Kidney tubule cell (primary cell): ENCODE data around the gene MBTPS1.

Experiments used
- DNase-seq: peaks from one replicate; pipeline ENCODE4 v3.0.0-alpha.2; 2018; ENCODE audit warnings: low spot score

Gene MBTPS1

GRCh38 chr16:84074721-84075120 is 42.0 kb downstream of the MBTPS1 start:
- no peak for DNase-seq

GRCh38 chr16:84072014-84072413 is 44.7 kb downstream of the MBTPS1 start:
- no peak for DNase-seq

GRCh38 chr16:84071121-84071520 is 45.6 kb downstream of the MBTPS1 start:
- DNase-seq = no peak

DNA sequence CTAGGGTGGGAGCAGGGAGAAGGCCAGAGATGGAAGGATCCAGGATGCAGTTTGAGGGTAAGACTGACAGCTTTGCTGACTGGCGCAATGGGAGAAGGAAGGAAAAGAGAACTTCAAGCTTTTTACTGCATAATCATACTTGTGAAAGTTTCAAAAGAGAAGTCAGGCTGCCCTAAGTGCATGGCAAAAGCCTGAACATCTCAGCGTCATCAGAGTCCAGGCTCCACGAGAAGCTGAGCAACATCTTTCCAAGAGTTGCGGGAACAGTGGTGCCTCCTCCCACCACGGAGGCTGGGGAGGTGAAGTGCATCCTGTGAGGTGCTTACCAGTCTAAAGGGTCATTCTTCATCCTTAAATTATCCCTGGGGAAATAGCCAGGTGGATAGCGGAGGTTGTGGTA is 47.2 kb downstream of the MBTPS1 start:
- DNase-seq = no peak

GRCh38 chr16:84068783-84069462 is 47.8 kb downstream of the MBTPS1 start:
- DNase-seq = no peak

DNA sequence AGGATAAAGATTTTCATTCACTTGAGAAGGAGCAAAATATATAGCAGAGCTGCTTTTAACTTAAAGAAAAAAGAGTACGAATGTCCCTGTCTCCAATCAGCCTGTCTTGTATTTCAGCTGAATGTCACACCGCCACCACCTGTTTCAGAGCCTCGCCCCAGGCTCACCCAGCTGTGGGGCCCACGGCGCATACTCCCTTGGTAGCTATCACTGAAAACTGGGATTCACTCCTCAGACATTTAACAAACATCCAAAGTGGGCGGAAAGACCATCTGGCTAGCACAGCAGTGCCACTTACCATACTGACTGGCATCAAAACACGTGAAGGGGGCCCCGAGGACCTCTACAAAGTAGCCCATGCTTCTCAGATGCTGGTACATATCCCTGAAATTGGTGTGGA is 48.7 kb downstream of the MBTPS1 start:
- no peak for DNase-seq

- no peak for DNase-seq
Observed at GRCh38 chr16:84067640-84068039, 49.1 kb downstream of the MBTPS1 start.

GRCh38 chr16:84065536-84066132 is 51.1 kb downstream of the MBTPS1 start:
- peak; percentile 60 for DNase-seq

GRCh38 chr16:84063980-84064379 is 52.8 kb downstream of the MBTPS1 start:
- no peak for DNase-seq

DNA sequence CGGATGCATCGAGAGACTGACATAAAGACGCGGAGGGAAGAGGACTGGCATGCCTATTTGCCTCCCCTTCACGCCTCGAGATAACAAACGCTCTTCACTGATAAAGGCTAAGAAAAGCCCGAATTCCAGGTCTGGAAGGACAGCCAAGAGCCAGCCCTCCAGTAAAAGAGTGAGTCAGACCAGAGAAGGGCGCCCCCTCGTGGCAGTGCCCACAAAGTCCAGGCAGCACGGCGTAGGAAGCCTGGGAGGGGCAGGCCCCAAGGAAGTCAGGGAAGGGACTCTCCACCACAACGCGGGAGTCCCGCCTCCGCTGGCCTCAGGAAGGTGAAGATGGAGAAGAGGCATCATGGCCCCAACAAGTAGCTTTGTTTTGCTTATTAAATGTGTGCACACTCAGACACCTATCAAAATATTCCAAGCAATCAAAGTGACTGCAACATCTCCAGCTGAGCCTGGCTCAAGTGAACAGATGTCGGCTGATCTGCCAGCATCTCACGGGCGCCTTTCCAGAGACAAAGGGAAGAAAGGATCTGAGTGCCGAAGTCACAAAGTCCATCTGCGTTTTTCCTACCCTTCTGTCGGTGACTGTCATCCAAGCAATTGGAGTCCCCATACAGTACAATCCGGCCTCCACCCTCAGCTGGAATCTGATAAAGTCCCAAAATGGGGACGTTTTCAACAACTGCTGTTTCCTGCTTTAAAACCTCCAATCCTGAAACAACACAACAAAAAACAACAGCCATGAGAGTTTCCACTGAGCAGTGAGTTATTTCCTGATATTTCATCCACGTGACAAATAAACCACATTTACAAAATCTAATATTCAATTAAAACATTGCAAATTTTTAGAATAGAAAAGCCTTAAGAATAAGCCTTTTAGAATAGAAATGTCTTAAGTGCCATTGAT is 53.8 kb downstream of the MBTPS1 start:
- DNase-seq = peak; percentile 77

- no peak for DNase-seq
Observed at GRCh38 chr16:84061236-84061819, 55.4 kb downstream of the MBTPS1 start.

GRCh38 chr16:84059946-84060901 is 56.5 kb downstream of the MBTPS1 start:
- DNase-seq = no peak

DNA sequence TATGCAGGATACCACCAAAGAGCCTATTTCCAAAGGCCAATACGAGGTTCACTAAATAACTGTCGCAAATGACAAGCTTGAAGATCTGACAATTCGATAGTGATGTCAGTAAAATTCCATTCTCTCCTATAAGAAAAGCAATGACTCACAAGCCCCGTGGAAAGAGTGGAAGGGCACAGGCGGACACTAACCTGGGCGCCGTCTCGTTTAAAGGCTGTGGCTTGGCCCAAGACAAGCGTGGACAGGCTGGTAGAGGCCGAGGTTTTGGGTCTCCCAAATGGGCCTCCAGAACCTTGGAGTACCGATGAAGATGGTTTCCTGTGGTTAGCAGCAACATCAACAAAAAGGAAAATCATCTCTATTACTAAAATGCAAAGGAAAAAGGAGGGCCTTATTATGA is 57.6 kb downstream of the MBTPS1 start:
- no peak for DNase-seq

DNA sequence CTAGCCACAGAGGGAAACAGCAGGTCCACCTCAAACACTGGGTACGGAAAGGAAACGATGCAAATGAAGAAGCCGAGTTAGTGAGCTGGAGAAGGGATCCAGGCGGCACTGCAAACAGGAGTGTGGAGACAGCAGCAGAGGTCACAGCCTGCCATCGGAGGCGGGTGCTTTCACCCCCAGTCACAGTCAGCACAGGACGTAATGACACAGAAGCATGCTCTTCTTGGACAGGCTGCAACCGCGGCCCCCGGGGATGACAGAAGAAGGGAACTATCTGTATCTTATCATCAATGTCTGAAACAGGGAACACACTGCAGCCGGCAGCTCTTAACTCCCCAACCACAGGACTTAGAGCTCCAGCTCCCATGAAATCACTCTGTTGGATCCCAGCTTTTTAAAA is 58.1 kb downstream of the MBTPS1 start:
- DNase-seq = no peak

- no peak for DNase-seq
Observed at GRCh38 chr16:84058211-84058610, 58.5 kb downstream of the MBTPS1 start.

- DNase-seq = no peak
Observed at GRCh38 chr16:84056933-84057332, 59.8 kb downstream of the MBTPS1 start.

GRCh38 chr16:84055801-84056634 is 60.7 kb downstream of the MBTPS1 start:
- DNase-seq = no peak

GRCh38 chr16:84055366-84055765 is 61.4 kb downstream of the MBTPS1 start:
- DNase-seq = no peak

DNA sequence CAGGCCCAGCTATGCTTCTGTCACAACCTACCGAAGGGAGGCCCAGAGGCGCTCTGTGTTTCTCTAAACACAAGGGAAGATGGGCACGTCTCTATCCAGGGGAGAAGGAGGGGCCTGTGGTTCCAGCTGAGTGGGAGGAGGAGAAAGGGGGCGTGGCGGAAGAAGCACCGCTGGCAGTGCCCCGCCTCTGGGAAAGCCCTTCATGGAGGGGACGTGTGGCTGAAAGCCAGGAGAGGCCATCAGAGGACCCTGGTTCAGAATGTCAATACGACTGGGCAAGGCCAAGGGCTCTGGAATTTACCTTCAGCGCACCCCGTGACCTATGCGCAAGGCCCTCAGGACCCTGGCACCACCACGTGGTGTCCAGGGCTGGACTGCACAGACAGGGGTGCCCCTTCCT is 61.8 kb downstream of the MBTPS1 start:
- no peak for DNase-seq

DNA sequence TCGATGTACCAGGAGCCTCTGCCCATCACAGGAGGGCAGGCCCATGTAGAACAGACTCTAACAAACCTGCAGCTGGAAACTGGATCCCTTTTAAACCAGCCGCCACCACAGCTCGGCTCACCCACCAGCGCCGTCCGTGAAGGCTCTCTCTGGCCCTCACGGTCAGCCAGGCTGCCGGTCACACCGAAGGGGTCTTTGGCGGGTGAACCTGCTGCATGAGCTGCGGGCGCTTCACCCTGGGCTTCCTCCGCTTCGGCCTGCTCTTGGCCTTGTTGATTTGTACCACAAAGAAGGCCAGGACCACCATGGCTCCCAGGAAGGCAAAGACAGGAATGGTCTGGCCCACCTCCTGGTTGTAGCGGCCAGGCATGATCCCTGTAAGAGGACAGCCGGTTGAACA is 62.5 kb downstream of the MBTPS1 start:
- no peak for DNase-seq

DNA sequence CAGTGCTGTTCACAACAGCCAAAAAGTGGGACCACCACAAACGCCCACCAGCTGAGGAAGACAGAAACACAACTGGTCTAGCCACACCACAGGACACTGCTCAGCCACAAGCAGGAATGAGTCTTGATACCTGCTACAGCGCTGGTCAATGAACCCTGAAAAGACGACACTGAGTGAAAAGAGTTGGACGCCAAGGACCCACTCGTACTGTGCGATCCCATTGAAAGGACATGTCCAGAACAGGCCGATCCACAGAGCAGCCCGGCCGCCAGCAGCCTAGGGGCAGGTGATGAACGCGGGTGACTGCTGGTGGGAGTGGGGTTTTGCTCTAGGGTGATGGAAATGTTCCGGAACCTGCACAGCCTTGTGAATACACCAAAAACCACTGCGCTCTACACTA is 63.5 kb downstream of the MBTPS1 start:
- no peak for DNase-seq
